ENCODE results near the gene TYROBP. TPM values are rescaled to one million over a fixed set of nuclear protein-coding genes. Genes with fewer than 3 reads are reported as not detected.
"Not testable (repeated sequence)": the region's sequence is repeated elsewhere in the genome, so short reads cannot be mapped to it uniquely, and the experiment has no call there.

Gene TYROBP
- total and polyA plus RNA-seq, 4 donors = 26.8 to 89.6 (median 40.7) TPM

- 63% methylated on average over 5 of the region's 5 CpGs for WGBS
- H3K9ac ChIP-seq (ENCODE audit: low read depth in 1 of 2, low read length in 2 of 2) = no peak overlapping the region
- DNase-seq (ENCODE audit: low spot score) = no peak
- no peaks in the 10 kb centered on the region for H3K36me3 ChIP-seq (ENCODE audit: control insufficient read depth in 4 of 4, insufficient read depth in 3 of 4, low read depth in 1 of 4, low read length in 3 of 4)
- H3K27ac ChIP-seq (ENCODE audit: low read depth in 1 of 2, low read length in 2 of 2) = no peak overlapping the region
- no peaks in the 10 kb centered on the region for H3K4me1 ChIP-seq (ENCODE audit: control insufficient read depth in 4 of 4, insufficient read depth in 4 of 4, low read length in 3 of 4)
- H3K4me3 ChIP-seq (ENCODE audit: low read depth in 1 of 3, low read length in 3 of 3) = no peak overlapping the region
- no peaks in the 10 kb centered on the region for H3K27me3 ChIP-seq (ENCODE audit: control insufficient read depth in 4 of 4, insufficient read depth in 4 of 4, low read length in 3 of 4)
- TF ChIP-seq RAD21 (IDR thresholded peaks at IDR 0.05) = no peak
- TF ChIP-seq YY1 (IDR thresholded peaks at IDR 0.05) = no peak
- TF ChIP-seq ZBTB33 (IDR thresholded peaks at IDR 0.05) = no peak
- TF ChIP-seq RXRA (IDR thresholded peaks at IDR 0.05) = no peak
- no peak for TF ChIP-seq FOXA2 (IDR thresholded peaks at IDR 0.05)
- no peak for TF ChIP-seq HNF4A (conservative IDR thresholded peaks at IDR 0.05)
- no peak for TF ChIP-seq HNF4G (IDR thresholded peaks at IDR 0.05)
- H3K9me3 ChIP-seq (ENCODE audit: control insufficient read depth in 4 of 4, low read length in 3 of 4) = no peaks in the 10 kb centered on the region
These were observed 3.7 kb upstream of the TYROBP start for GRCh38 chr19:35911790-35912189.

GRCh38 chr19:35911173-35911572 lies 3.1 kb upstream of the TYROBP start:
- H3K4me3 ChIP-seq (ENCODE audit: low read depth in 1 of 3, low read length in 3 of 3) = no peak overlapping the region
- WGBS = 75% methylated on average over 3 of the region's 3 CpGs
- no peaks in the 10 kb centered on the region for H3K27me3 ChIP-seq (ENCODE audit: control insufficient read depth in 4 of 4, insufficient read depth in 4 of 4, low read length in 3 of 4)
- no peak for DNase-seq (ENCODE audit: low spot score)
- no peak overlapping the region for H3K27ac ChIP-seq (ENCODE audit: low read depth in 1 of 2, low read length in 2 of 2)
- TF ChIP-seq REST (IDR thresholded peaks at IDR 0.05) = no peak
- TF ChIP-seq EGR1 (IDR thresholded peaks at IDR 0.05; ENCODE audit: low read depth in 2 of 2) = no peak
- no peak for TF ChIP-seq TAF1 (conservative IDR thresholded peaks at IDR 0.05)
- H3K36me3 ChIP-seq (ENCODE audit: control insufficient read depth in 4 of 4, insufficient read depth in 3 of 4, low read depth in 1 of 4, low read length in 3 of 4) = no peaks in the 10 kb centered on the region
- no peaks in the 10 kb centered on the region for H3K4me1 ChIP-seq (ENCODE audit: control insufficient read depth in 4 of 4, insufficient read depth in 4 of 4, low read length in 3 of 4)
- H3K9ac ChIP-seq (ENCODE audit: low read depth in 1 of 2, low read length in 2 of 2) = no peak overlapping the region
- H3K9me3 ChIP-seq (ENCODE audit: control insufficient read depth in 4 of 4, low read length in 3 of 4) = no peaks in the 10 kb centered on the region

- H3K27me3 ChIP-seq (ENCODE audit: control insufficient read depth in 4 of 4, insufficient read depth in 4 of 4, low read length in 3 of 4); H3K4me1 ChIP-seq (ENCODE audit: control insufficient read depth in 4 of 4, insufficient read depth in 4 of 4, low read length in 3 of 4); H3K4me3 ChIP-seq (ENCODE audit: low read depth in 1 of 3, low read length in 3 of 3); H3K9me3 ChIP-seq (ENCODE audit: control insufficient read depth in 4 of 4, low read length in 3 of 4); H3K36me3 ChIP-seq (ENCODE audit: control insufficient read depth in 4 of 4, insufficient read depth in 3 of 4, low read depth in 1 of 4, low read length in 3 of 4); DNase-seq (ENCODE audit: low spot score); H3K27ac ChIP-seq (ENCODE audit: low read depth in 1 of 2, low read length in 2 of 2); H3K9ac ChIP-seq (ENCODE audit: low read depth in 1 of 2, low read length in 2 of 2): not testable (repeated sequence)
- WGBS = 95% methylated on average over 14 of the region's 14 CpGs
These were observed 2.3 kb upstream of the TYROBP start for GRCh38 chr19:35910355-35910754.
